ENCODE results near the gene MRPL12.

Gene MRPL12

GRCh38 chr17:81667754-81668153 lies 35.4 kb upstream of the MRPL12 start:
- TF ChIP-seq EGR1 (IDR thresholded peaks at IDR 0.05) (no peak), TCF12 (IDR thresholded peaks at IDR 0.05; ENCODE audit: low read depth) (no peak), NFIC (IDR thresholded peaks at IDR 0.05) (no peak), CREB1 (IDR thresholded peaks at IDR 0.05; ENCODE audit: low read depth) (no peak), ZBTB7A (IDR thresholded peaks at IDR 0.05; ENCODE audit: low read depth) (no peak), RAD21 (IDR thresholded peaks at IDR 0.05; ENCODE audit: low read depth) (no peak), TAF1 (IDR thresholded peaks at IDR 0.05; ENCODE audit: low read depth) (no peak), MAX (IDR thresholded peaks at IDR 0.05) (no peak), TEAD4 (IDR thresholded peaks at IDR 0.05) (no peak), REST (IDR thresholded peaks at IDR 0.05; ENCODE audit: low read depth) (no peak)

- no peak for TF ChIP-seq RAD21 (IDR thresholded peaks at IDR 0.05; ENCODE audit: low read depth)
- no peak for TF ChIP-seq REST (IDR thresholded peaks at IDR 0.05; ENCODE audit: low read depth)
- no peak for TF ChIP-seq EP300 (IDR thresholded peaks at IDR 0.05; ENCODE audit: borderline replicate concordance)
- TF ChIP-seq FOXM1 (IDR thresholded peaks at IDR 0.05; ENCODE audit: borderline replicate concordance, low read depth) = no peak
- no peak for TF ChIP-seq CREB1 (IDR thresholded peaks at IDR 0.05; ENCODE audit: low read depth)
- TF ChIP-seq ZBTB7A (IDR thresholded peaks at IDR 0.05; ENCODE audit: low read depth) = no peak
- no peak for TF ChIP-seq TEAD4 (IDR thresholded peaks at IDR 0.05)
- no peak for TF ChIP-seq TCF12 (IDR thresholded peaks at IDR 0.05; ENCODE audit: low read depth)
- no peak for TF ChIP-seq EGR1 (IDR thresholded peaks at IDR 0.05)
- TF ChIP-seq YY1 (IDR thresholded peaks at IDR 0.05; ENCODE audit: low read depth) = no peak
- no peak for TF ChIP-seq USF1 (IDR thresholded peaks at IDR 0.05)
- TF ChIP-seq NFIC (IDR thresholded peaks at IDR 0.05) = no peak
- TF ChIP-seq MAX (IDR thresholded peaks at IDR 0.05) = no peak
- TF ChIP-seq TAF1 (IDR thresholded peaks at IDR 0.05; ENCODE audit: low read depth) = no peak
These were observed 30.7 kb upstream of the MRPL12 start for GRCh38 chr17:81672504-81672903.

GRCh38 chr17:81672954-81673353 lies 30.2 kb upstream of the MRPL12 start:
- TF ChIP-seq CREB1 (IDR thresholded peaks at IDR 0.05; ENCODE audit: low read depth) = no peak

- TF ChIP-seq CREB1 (IDR thresholded peaks at IDR 0.05; ENCODE audit: low read depth) = no peak
These were observed 29.5 kb upstream of the MRPL12 start for GRCh38 chr17:81673561-81674258.

GRCh38 chr17:81675515-81676221 lies 27.5 kb upstream of the MRPL12 start:
- TF ChIP-seq RAD21 (IDR thresholded peaks at IDR 0.05; ENCODE audit: low read depth) = peak; percentile 49

- TF ChIP-seq CREB1 (IDR thresholded peaks at IDR 0.05; ENCODE audit: low read depth) (no peak), CEBPB (IDR thresholded peaks at IDR 0.05) (no peak)
These were observed 26.3 kb upstream of the MRPL12 start for GRCh38 chr17:81676906-81677305.

- TF ChIP-seq TCF12 (IDR thresholded peaks at IDR 0.05; ENCODE audit: low read depth) = no peak
- no peak for TF ChIP-seq TAF1 (IDR thresholded peaks at IDR 0.05; ENCODE audit: low read depth)
- TF ChIP-seq EP300 (IDR thresholded peaks at IDR 0.05; ENCODE audit: borderline replicate concordance) = no peak
- no peak for TF ChIP-seq FOXM1 (IDR thresholded peaks at IDR 0.05; ENCODE audit: borderline replicate concordance, low read depth)
- TF ChIP-seq NFIC (IDR thresholded peaks at IDR 0.05) = no peak
- no peak for TF ChIP-seq MAX (IDR thresholded peaks at IDR 0.05)
- TF ChIP-seq EGR1 (IDR thresholded peaks at IDR 0.05) = no peak
- TF ChIP-seq YY1 (IDR thresholded peaks at IDR 0.05; ENCODE audit: low read depth) = no peak
- TF ChIP-seq TEAD4 (IDR thresholded peaks at IDR 0.05) = no peak
- TF ChIP-seq ZBTB7A (IDR thresholded peaks at IDR 0.05; ENCODE audit: low read depth) = no peak
- no peak for TF ChIP-seq CEBPB (IDR thresholded peaks at IDR 0.05)
- TF ChIP-seq RAD21 (IDR thresholded peaks at IDR 0.05; ENCODE audit: low read depth) = no peak
- no peak for TF ChIP-seq USF1 (IDR thresholded peaks at IDR 0.05)
- TF ChIP-seq CREB1 (IDR thresholded peaks at IDR 0.05; ENCODE audit: low read depth) = no peak
- no peak for TF ChIP-seq REST (IDR thresholded peaks at IDR 0.05; ENCODE audit: low read depth)
These were observed 23.0 kb upstream of the MRPL12 start for GRCh38 chr17:81680150-81680549.
